Measurements from ENCODE around the gene ENDOD1. TPM values are rescaled to one million over a fixed set of nuclear protein-coding genes. Genes with fewer than 3 reads are reported as not detected.

The ENDOD1 gene
- total RNA-seq, 1 experiment from 2014 or later, result 10.3 TPM

DNA sequence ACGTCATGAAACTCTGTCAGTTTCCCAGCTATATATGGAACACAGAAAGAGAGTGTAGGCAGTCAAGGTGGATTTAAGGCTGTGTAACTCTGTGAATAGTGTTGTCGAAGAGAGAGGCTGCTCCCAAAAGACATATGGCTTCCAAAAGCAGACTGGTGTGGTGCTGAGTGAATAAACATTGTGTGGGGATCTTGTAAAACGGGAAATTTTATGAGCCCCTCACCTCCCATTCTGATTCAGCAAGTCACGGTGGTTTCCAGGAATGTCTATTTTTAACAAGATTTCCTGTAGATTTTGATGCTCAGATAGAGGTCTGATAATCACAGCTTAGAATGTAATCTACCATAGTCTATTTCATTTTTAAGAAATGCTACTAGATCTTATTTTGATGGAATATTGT is 73.5 kb downstream of the ENDOD1 start:
- no peak for DNase-seq (ENCODE audit: extremely low read depth, low read depth)

- no peak for DNase-seq (ENCODE audit: extremely low read depth, low read depth)
These were observed 76.0 kb downstream of the ENDOD1 start for GRCh38 chr11:95165638-95166037.

DNA sequence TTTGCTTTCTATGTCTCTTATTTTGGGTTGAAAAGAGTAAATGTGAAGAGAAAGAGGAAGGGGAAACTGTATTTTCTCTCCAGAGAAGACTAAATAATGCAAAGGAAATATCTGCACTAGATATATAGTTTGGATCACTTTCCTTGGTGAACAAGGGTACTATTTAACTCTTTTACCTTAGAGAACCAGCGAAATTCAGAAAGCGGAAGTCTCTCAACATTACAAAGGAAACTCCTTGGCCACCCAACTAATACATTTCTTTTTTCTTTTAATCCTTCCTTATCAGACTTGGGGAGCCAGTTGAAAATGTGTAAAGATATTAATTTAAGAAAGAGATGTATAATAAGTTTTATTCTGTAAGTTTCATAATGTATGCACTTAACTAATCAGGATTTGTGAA is 77.1 kb downstream of the ENDOD1 start:
- no peak for DNase-seq (ENCODE audit: extremely low read depth, low read depth)

DNA sequence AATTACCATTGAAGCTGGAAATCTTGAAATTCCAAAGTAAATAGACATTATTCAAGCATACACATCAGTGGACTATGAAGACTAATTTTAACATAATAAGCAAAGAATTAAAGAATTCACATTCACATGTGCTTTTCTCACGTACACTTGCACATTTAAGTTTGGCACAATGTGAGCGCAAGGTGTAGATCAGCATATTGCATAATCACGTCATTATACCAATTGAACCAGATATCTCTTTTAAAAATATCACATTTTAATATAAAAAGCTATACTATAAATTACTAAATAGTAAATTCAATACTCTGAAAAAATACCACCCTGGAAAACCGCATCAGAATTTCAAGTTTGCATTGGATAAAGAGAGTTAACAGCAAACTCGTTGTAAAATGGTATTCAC is 80.6 kb downstream of the ENDOD1 start:
- no peak for DNase-seq (ENCODE audit: extremely low read depth, low read depth)

- no peak for DNase-seq (ENCODE audit: extremely low read depth, low read depth)
These were observed 86.3 kb downstream of the ENDOD1 start for GRCh38 chr11:95175818-95176380.

Other genes starting within 250 kb of the ENDOD1 start
- gene CWC15, start 116.3 kb upstream of the ENDOD1 start, total RNA-seq (2014; rRNA removed; shearing (Covaris generic)), result 32.0 and 32.1 TPM in 2 replicates
- 0.17 and 0.57 TPM in 2 replicates for gene KDM4D, start 116.1 kb upstream of the ENDOD1 start, total RNA-seq (2014; rRNA removed; shearing (Covaris generic))
- gene KDM4E, start 64.6 kb upstream of the ENDOD1 start, total RNA-seq (2014; rRNA removed; shearing (Covaris generic)), result not detected in 2 replicates
- gene KDM4F, start 40.4 kb upstream of the ENDOD1 start, total RNA-seq (2014; rRNA removed; shearing (Covaris generic)), result not detected in 2 replicates
- gene SRSF8, start 22.9 kb upstream of the ENDOD1 start, total RNA-seq (2014; rRNA removed; shearing (Covaris generic)), result 17.6 and 21.0 TPM in 2 replicates
- gene SESN3, start 141.4 kb downstream of the ENDOD1 start, total RNA-seq (2014; rRNA removed; shearing (Covaris generic)), result 41.1 and 43.8 TPM in 2 replicates